Muscle layer of duodenum (tissue), 2 donors: ENCODE measurements around the gene PPP4R1.

ENCODE experiments used
- H3K27ac ChIP-seq: one replicate; pipeline ENCODE4 v1.7.0; 2013; ENCODE audit warnings: mild to moderate bottlenecking, low read length
- H3K27me3 ChIP-seq: one replicate; pipeline ENCODE4 v1.7.0; 2013; ENCODE audit warnings: low read depth, mild to moderate bottlenecking, control low read depth, low read length
- H3K36me3 ChIP-seq, 2 donors: one replicate each; pipeline ENCODE4 v1.7.0; 2013; ENCODE audit warnings: low read length in 2 of 2, control low read depth in 1 of 2, mild to moderate bottlenecking in 1 of 2; ENCODE audit not compliant: insufficient read depth in 2 of 2, control insufficient read depth in 1 of 2
- H3K4me1 ChIP-seq, 2 donors: one replicate each; pipeline ENCODE4 v1.7.0; 2013; ENCODE audit warnings: low read length in 2 of 2, mild to moderate bottlenecking in 2 of 2, control low read depth in 1 of 2, moderate library complexity in 1 of 2; ENCODE audit not compliant: insufficient read depth in 2 of 2, control insufficient read depth in 1 of 2
- H3K4me3 ChIP-seq, 2 donors: one replicate each; pipeline ENCODE4 v1.7.0; 2013; ENCODE audit warnings: low read length in 2 of 2, low read depth in 1 of 2, mild to moderate bottlenecking in 1 of 2
- H3K9me3 ChIP-seq, 2 donors: one replicate each; pipeline ENCODE4 v1.7.0; 2013; ENCODE audit warnings: low read length in 2 of 2, control low read depth in 1 of 2, mild to moderate bottlenecking in 1 of 2; ENCODE audit not compliant: control insufficient read depth in 1 of 2
- donor health status: healthy.

Gene PPP4R1

GRCh38 chr18:9614401-9615279 lies at the start of gene PPP4R1:
TSS of gene PPP4R1 (minus strand) at chr18:9614559. CDS start at chr18:9614484, 75 bp downstream.
- Histone ChIP-seq H3K4me1 (peaks cover 14 to 15% of the 10 kb centered on the region in 2 donors), H3K36me3 (peaks cover 0 to 5% of the 10 kb centered on the region in 2 donors), H3K4me3 (peak within 1 kb of the TSS; percentile 81 to 90), H3K27ac (peak within 1 kb of the TSS; percentile 72), H3K9me3 (no peaks in the 10 kb centered on the region), H3K27me3 (no peaks in the 10 kb centered on the region)

GRCh38 chr18:9663377-9663776 lies 49.0 kb upstream of the PPP4R1 start:
- Histone ChIP-seq H3K36me3 (no peaks in the 10 kb centered on the region), H3K9me3 (no peaks in the 10 kb centered on the region), H3K4me3 (no peak overlapping the region), H3K27me3 (no peaks in the 10 kb centered on the region), H3K4me1 (no peaks in the 10 kb centered on the region), H3K27ac (no peak overlapping the region)

- Histone ChIP-seq H3K4me3 (no peak overlapping the region), H3K27me3 (no peaks in the 10 kb centered on the region), H3K36me3 (no peaks in the 10 kb centered on the region), H3K9me3 (no peaks in the 10 kb centered on the region), H3K4me1 (no peaks in the 10 kb centered on the region), H3K27ac (no peak overlapping the region)
Measured at GRCh38 chr18:9661564-9661963, 47.2 kb upstream of the PPP4R1 start.

- Histone ChIP-seq H3K36me3 (no peaks in the 10 kb centered on the region), H3K27me3 (no peaks in the 10 kb centered on the region), H3K4me1 (no peaks in the 10 kb centered on the region), H3K9me3 (no peaks in the 10 kb centered on the region), H3K4me3 (no peak overlapping the region), H3K27ac (no peak overlapping the region)
Measured at GRCh38 chr18:9659499-9660375, 45.4 kb upstream of the PPP4R1 start.

GRCh38 chr18:9658087-9658641 lies 43.8 kb upstream of the PPP4R1 start:
- Histone ChIP-seq H3K36me3 (no peaks in the 10 kb centered on the region), H3K4me3 (no peak overlapping the region), H3K27ac (no peak overlapping the region), H3K4me1 (no peaks in the 10 kb centered on the region), H3K9me3 (no peaks in the 10 kb centered on the region), H3K27me3 (no peaks in the 10 kb centered on the region)

GRCh38 chr18:9655232-9655767 lies 40.9 kb upstream of the PPP4R1 start:
- Histone ChIP-seq H3K4me3 (no peak overlapping the region), H3K27ac (no peak overlapping the region), H3K36me3 (no peaks in the 10 kb centered on the region), H3K27me3 (no peaks in the 10 kb centered on the region), H3K9me3 (no peaks in the 10 kb centered on the region), H3K4me1 (no peaks in the 10 kb centered on the region)

- H3K4me1 ChIP-seq = no peaks in the 10 kb centered on the region
- no peak overlapping the region for H3K4me3 ChIP-seq
- no peaks in the 10 kb centered on the region for H3K27me3 ChIP-seq
- no peak overlapping the region for H3K27ac ChIP-seq
- H3K36me3 ChIP-seq = no peaks in the 10 kb centered on the region
- no peaks in the 10 kb centered on the region for H3K9me3 ChIP-seq
Measured at GRCh38 chr18:9653390-9653789, 39.0 kb upstream of the PPP4R1 start.

- Histone ChIP-seq H3K27me3 (no peaks in the 10 kb centered on the region), H3K36me3 (no peaks in the 10 kb centered on the region), H3K9me3 (no peaks in the 10 kb centered on the region), H3K4me3 (no peak overlapping the region), H3K27ac (no peak overlapping the region), H3K4me1 (peaks cover 0 to 2% of the 10 kb centered on the region in 2 donors)
Measured at GRCh38 chr18:9649164-9649540, 34.8 kb upstream of the PPP4R1 start.

- peaks cover 0 to 6% of the 10 kb centered on the region in 2 donors for H3K4me1 ChIP-seq
- H3K27me3 ChIP-seq = no peaks in the 10 kb centered on the region
- H3K9me3 ChIP-seq = no peaks in the 10 kb centered on the region
- H3K36me3 ChIP-seq = no peaks in the 10 kb centered on the region
- no peak overlapping the region for H3K27ac ChIP-seq
- H3K4me3 ChIP-seq = no peak overlapping the region
Measured at GRCh38 chr18:9648431-9649163, 34.2 kb upstream of the PPP4R1 start.

- no peaks in the 10 kb centered on the region for H3K36me3 ChIP-seq
- no peak overlapping the region for H3K27ac ChIP-seq
Measured at GRCh38 chr18:9647496-9648323, 33.4 kb upstream of the PPP4R1 start.

More at GRCh38 chr18:9647496-9648323, 33.4 kb upstream of the PPP4R1 start:
- Histone ChIP-seq H3K4me3 (no peak overlapping the region), H3K27me3 (no peaks in the 10 kb centered on the region), H3K4me1 (peaks cover 0 to 6% of the 10 kb centered on the region in 2 donors), H3K9me3 (no peaks in the 10 kb centered on the region)
